DMS 273 (cell line): Measurements from ENCODE around the gene KTN1.

Experiments used
- DNase-seq: peaks from one replicate; lab custom pipeline; 2025; ENCODE audit not compliant: unreplicated experiment; lab: John Stamatoyannopoulos, UW

Gene KTN1

DNA sequence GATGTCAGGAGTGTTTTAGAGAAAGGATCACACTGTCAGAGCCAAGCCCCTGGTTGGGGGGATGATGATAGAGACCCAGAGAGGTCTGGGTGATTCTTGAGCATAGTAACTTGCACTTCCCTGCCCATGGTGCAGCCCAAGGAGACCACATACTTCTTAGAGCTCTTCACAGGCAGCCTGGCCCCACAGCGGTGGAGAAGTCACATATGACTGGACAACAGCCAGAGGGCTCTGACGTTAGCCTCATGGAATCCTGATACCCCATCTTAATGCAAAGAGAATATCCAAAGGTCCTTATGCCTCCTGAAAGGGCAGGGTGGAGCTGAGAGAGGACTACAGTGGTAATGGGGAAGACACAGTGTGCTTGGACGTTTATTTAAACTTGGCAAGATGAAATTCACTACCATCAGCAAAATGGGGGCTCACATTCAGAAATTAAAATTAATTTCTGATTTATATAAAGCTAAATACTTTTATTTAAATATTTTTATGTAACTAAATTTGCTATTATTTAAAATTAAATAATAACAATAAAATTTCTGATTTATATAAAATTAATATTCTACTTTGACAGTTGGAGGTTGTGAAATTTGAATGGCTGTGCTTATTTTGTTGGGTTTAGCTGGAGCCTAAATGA, 131.3 kb downstream of the KTN1 start:
- no peak for DNase-seq

DNA sequence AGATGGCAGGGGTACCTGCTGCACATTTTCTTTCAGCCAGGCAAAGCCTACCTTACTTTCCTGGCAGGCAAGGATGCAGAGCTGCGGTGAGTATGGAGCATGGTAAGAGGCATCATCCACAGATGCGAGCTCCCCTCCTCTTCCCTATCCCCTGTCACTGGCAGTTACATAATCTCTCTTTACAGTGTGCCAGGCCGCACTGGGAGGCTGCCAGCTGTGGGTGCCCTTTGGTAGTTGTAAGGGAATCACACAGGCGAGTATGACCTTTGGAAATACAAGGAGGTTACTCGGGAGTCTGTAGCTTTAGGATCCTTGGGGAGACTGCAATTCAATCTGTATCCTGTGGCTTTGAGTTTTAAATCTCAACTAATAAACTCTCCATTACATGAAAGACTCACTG, 132.5 kb downstream of the KTN1 start:
- DNase-seq = no peak

GRCh38 chr14:55713486-55713885, 133.5 kb downstream of the KTN1 start:
- no peak for DNase-seq

GRCh38 chr14:55715889-55716288, 135.9 kb downstream of the KTN1 start:
- DNase-seq = no peak

GRCh38 chr14:55717621-55718020, 137.6 kb downstream of the KTN1 start:
- no peak for DNase-seq

DNA sequence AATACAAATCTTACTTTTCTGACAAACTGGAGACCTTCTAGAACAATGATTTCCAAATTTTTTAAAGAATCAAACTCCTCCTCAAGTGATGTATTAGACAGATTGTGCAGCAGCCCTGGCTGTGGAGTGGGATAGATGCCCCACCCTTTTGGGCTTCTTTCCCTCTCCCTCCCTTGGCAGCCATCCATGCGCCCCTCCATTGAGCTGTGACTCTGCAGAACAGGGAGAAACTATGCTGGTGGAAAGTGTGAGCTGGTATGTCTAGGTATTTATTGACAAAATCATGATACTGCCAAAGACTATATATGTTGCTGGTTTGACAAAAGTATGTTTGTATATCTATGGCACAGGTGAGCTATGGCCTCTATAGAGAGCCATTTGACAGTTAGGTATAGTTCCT, 138.5 kb downstream of the KTN1 start:
- DNase-seq = peak; percentile 18

GRCh38 chr14:55720796-55721195, 140.8 kb downstream of the KTN1 start:
- no peak for DNase-seq

- DNase-seq = peak; percentile 9
These were observed 141.3 kb downstream of the KTN1 start for GRCh38 chr14:55721353-55721752.

DNA sequence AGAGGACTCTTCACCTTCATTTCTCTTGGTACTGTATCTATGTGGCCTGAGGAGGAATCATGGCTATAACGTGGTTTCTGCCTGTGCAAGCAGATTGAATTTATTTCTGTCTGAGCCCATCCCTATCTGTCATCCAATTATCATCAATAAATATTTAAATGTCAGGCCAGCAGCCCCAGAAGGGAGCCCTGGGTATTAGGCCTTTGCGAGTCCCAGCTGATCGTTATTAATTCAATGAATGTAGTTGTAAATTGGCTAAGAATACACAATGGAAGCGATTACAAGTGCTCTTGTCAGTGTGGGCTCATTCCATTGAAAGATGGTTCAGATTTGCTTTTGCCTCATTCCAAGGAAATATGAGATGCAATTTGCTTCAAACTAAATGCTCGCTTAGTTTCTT, 142.0 kb downstream of the KTN1 start:
- no peak for DNase-seq

DNA sequence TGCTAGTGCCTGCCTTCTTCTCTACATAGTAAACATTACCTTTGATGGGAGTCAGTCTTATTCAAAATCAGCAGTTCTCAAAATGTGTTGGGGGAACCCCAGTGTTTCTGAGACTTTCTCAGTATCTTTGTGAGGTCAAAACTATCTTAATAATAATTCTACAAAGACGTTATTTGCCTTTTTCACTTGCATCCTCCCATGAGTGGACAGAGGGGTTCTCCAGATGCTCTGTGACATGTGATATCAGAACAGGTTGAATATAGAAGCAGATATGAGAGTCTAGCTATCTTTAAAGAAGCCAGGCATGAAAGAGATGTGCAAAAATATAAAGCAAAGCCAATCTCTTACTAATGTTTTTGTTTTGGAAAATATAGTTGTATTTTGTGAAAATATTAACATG, 144.7 kb downstream of the KTN1 start:
- DNase-seq = no peak

- no peak for DNase-seq
These were observed 150.7 kb downstream of the KTN1 start for GRCh38 chr14:55730592-55731310.

GRCh38 chr14:55731311-55731872, 151.4 kb downstream of the KTN1 start:
- DNase-seq = no peak

- peak; percentile 70 for DNase-seq
These were observed 152.0 kb downstream of the KTN1 start for GRCh38 chr14:55731881-55732498.

DNA sequence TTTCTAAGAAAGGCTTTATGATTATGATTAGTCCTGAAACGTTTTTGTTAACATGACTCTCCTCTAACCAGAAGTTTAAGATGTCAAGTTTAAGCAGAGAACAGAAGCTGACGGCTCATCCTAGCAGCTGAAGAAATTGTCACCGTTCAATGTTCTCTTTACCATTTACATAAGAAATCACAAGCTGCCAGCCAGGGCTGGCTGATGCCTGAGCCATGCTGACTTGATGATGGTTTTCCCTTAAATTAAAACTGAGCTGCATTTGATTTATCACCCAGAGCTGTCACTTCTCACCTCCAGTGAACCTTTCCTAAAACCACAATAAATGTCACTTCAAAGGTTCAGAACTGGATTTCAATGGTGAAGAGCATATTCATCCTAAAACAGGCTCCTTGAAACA, 153.6 kb downstream of the KTN1 start:
- DNase-seq = no peak
